ENCODE measurements around the gene CROCC2. TPM values are rescaled to one million over a fixed set of nuclear protein-coding genes. Genes with fewer than 3 reads are reported as not detected.

Gene CROCC2
- total RNA-seq, 1 experiment from 2014 or later, result not detected

DNA sequence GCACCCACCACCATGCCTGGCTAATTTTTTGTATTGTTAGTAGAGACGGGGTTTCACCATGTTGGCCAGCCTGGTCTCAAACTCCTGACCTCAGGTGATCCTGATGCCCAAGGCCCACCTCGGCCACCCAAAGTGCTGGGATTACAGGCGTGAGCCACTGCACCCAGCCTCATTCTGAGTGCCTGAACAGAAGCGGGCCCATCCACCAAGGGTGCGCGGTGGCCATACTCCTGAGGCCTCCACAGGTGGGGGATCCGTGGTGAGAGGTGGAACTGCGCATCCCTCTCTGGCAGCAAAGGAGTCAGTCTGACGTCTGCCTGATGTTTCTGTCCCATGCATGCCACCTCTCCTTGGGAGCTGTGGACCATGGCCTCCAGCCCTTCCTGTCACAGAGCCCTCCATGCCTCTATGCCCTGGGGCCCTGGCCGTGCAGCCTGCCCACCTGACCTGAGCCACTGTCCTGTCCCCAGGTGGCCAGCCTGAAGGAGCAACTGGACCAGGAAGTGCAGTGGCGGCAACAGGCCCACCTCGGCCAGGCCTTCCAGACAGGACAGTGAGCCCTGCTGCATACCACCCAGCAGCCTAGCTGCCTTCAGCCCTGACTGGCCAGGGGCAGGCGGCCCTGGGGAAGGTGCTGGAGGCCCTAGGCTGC is 84.7 kb downstream of the CROCC2 start (continued):
- no peak for TF ChIP-seq ZNF274 (IDR thresholded peaks at IDR 0.05; ENCODE audit: low read depth, low read length)
- no peak for TF ChIP-seq POLR2AphosphoS5 (IDR thresholded peaks at IDR 0.05; ENCODE audit: low read depth, low read length)
- no peak for TF ChIP-seq POLR2A (IDR thresholded peaks at IDR 0.05; ENCODE audit: borderline replicate concordance, extremely low read depth, insufficient read depth, insufficient read length)
- TF ChIP-seq YY1 (IDR thresholded peaks at IDR 0.05; ENCODE audit: extremely low read depth, insufficient replicate concordance, low read depth, low read length), result no peak
- TF ChIP-seq EZH2 (IDR thresholded peaks at IDR 0.05), result no peak
- TF ChIP-seq ZFX (IDR thresholded peaks at IDR 0.05), result no peak
- no peak for TF ChIP-seq EZH2phosphoT487 (IDR thresholded peaks at IDR 0.05; ENCODE audit: borderline replicate concordance)
- TF ChIP-seq SIN3A (IDR thresholded peaks at IDR 0.05; ENCODE audit: low read depth), result no peak
- TF ChIP-seq, protein P1, sequence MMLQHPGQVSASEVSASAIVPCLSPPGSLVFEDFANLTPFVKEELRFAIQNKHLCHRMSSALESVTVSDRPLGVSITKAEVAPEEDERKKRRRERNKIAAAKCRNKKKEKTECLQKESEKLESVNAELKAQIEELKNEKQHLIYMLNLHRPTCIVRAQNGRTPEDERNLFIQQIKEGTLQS (IDR thresholded peaks at IDR 0.05), result no peak
- TF ChIP-seq, protein P2, sequence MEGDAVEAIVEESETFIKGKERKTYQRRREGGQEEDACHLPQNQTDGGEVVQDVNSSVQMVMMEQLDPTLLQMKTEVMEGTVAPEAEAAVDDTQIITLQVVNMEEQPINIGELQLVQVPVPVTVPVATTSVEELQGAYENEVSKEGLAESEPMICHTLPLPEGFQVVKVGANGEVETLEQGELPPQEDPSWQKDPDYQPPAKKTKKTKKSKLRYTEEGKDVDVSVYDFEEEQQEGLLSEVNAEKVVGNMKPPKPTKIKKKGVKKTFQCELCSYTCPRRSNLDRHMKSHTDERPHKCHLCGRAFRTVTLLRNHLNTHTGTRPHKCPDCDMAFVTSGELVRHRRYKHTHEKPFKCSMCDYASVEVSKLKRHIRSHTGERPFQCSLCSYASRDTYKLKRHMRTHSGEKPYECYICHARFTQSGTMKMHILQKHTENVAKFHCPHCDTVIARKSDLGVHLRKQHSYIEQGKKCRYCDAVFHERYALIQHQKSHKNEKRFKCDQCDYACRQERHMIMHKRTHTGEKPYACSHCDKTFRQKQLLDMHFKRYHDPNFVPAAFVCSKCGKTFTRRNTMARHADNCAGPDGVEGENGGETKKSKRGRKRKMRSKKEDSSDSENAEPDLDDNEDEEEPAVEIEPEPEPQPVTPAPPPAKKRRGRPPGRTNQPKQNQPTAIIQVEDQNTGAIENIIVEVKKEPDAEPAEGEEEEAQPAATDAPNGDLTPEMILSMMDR (IDR thresholded peaks at IDR 0.05 in 2 of 3, conservative IDR thresholded peaks at IDR 0.05 in 1 of 3; ENCODE audit: borderline replicate concordance in 1 of 3, insufficient read depth in 1 of 3, low read depth in 2 of 3, low read length in 2 of 3), result no peak
- no peak for TF ChIP-seq JUND (IDR thresholded peaks at IDR 0.05)
